Ishikawa (cell line): Measurements from ENCODE around the gene ZC3H4.

Experiments used
- CEBPB ChIP-seq: IDR thresholded peaks from 2 replicates; pipeline ENCODE4 v1.6.1; 2012
- EP300 ChIP-seq: IDR thresholded peaks from 2 replicates; pipeline ENCODE4 v1.6.1; 2012; ENCODE audit warnings: borderline replicate concordance
- NFIC ChIP-seq: IDR thresholded peaks from 2 replicates; pipeline ENCODE4 v1.6.1; 2012
- YY1 ChIP-seq: IDR thresholded peaks from 2 replicates; pipeline ENCODE4 v1.6.1; 2012; ENCODE audit warnings: low read depth
- TF ChIP-seq, protein P1 (sequence below): IDR thresholded peaks from 2 replicates; pipeline ENCODE4 v1.6.1; 2012; ENCODE audit warnings: low read depth, mild to moderate bottlenecking
- TF ChIP-seq, protein P2 (sequence below): IDR thresholded peaks from 2 replicates; pipeline ENCODE4 v1.6.1; 2012

DNA sequence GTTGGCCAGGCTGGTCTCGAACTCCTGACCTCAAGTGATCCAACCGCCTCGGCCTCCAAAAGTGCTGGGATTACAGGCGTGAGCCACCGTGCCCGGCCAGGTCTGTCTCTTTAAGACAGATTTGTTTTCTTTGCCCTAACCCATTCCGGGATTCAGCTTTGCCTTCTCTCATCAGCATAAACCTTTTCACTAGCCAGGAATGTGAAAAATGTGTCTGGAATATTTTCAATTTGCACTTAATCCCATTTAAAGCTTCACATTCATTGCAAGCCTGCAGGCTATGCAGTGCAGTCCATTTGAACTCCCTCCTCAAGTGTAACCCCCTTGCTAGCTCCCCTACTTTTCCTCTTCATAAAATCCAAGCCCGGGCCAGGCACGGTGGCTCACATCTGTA lies 64.3 kb downstream of the ZC3H4 start:
- TF ChIP-seq CEBPB (no peak), EP300 (no peak), YY1 (no peak), NFIC (no peak)
- TF ChIP-seq, protein P1, sequence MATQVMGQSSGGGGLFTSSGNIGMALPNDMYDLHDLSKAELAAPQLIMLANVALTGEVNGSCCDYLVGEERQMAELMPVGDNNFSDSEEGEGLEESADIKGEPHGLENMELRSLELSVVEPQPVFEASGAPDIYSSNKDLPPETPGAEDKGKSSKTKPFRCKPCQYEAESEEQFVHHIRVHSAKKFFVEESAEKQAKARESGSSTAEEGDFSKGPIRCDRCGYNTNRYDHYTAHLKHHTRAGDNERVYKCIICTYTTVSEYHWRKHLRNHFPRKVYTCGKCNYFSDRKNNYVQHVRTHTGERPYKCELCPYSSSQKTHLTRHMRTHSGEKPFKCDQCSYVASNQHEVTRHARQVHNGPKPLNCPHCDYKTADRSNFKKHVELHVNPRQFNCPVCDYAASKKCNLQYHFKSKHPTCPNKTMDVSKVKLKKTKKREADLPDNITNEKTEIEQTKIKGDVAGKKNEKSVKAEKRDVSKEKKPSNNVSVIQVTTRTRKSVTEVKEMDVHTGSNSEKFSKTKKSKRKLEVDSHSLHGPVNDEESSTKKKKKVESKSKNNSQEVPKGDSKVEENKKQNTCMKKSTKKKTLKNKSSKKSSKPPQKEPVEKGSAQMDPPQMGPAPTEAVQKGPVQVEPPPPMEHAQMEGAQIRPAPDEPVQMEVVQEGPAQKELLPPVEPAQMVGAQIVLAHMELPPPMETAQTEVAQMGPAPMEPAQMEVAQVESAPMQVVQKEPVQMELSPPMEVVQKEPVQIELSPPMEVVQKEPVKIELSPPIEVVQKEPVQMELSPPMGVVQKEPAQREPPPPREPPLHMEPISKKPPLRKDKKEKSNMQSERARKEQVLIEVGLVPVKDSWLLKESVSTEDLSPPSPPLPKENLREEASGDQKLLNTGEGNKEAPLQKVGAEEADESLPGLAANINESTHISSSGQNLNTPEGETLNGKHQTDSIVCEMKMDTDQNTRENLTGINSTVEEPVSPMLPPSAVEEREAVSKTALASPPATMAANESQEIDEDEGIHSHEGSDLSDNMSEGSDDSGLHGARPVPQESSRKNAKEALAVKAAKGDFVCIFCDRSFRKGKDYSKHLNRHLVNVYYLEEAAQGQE = no peak
- TF ChIP-seq, protein P2, sequence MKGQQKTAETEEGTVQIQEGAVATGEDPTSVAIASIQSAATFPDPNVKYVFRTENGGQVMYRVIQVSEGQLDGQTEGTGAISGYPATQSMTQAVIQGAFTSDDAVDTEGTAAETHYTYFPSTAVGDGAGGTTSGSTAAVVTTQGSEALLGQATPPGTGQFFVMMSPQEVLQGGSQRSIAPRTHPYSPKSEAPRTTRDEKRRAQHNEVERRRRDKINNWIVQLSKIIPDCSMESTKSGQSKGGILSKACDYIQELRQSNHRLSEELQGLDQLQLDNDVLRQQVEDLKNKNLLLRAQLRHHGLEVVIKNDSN = no peak
